H1 (cell line): ENCODE measurements around the gene TMED10. TPM values are rescaled to one million over a fixed set of nuclear protein-coding genes. Genes with fewer than 3 reads are reported as not detected.

Source experiments
- CTCF ChIA-PET: fragments of 300-600 bp; sonication (Branson Sonifier 250); formaldehyde crosslinking; loops from one replicate; lab custom pipeline; 2021; ENCODE audit not compliant: partially characterized antibody; lab: Charles Lee
- POLR2A ChIA-PET: fragments of 300-600 bp; sonication (Branson Sonifier 250); formaldehyde crosslinking; loops from one replicate; lab custom pipeline; 2021; ENCODE audit warnings: inconsistent platforms; ENCODE audit not compliant: partially characterized antibody; lab: Charles Lee
- DNase-seq, 2 experiments: peaks; one replicate each; pipeline versions ENCODE4 v3.0.0 to v3.0.0-alpha.2; 2010 to 2022; ENCODE audit warnings: low spot score in 2 of 2, low read depth in 1 of 2, mixed read lengths in 1 of 2
- FAIRE-seq: peaks from 2 replicates; lab custom pipeline; 2011; peaks lifted over from hg19 to GRCh38; lab: Jason Lieb, UNC
- H2AFZ ChIP-seq: 2 replicates; pipeline ENCODE4 v1.8.1; 2012; ENCODE audit warnings: low read length, inconsistent platforms
- H2AK5ac ChIP-seq: 2 replicates; pipeline ENCODE4 v1.6.1; 2013; ENCODE audit warnings: low read depth, low read length
- H2BK120ac ChIP-seq: replicated peaks from 2 replicates; pipeline ENCODE3; 2013; ENCODE audit warnings: low read depth, low read length, inconsistent platforms
- H2BK12ac ChIP-seq: 2 replicates; pipeline ENCODE4 v1.6.1; 2013; ENCODE audit warnings: low read depth, low read length
- H2BK15ac ChIP-seq: 2 replicates; pipeline ENCODE4 v1.6.1; 2013; ENCODE audit warnings: low read length
- H2BK20ac ChIP-seq: 2 replicates; pipeline ENCODE4 v1.6.1; 2013; ENCODE audit warnings: low read length
- H2BK5ac ChIP-seq: 2 replicates; pipeline ENCODE4 v1.6.1; 2013; ENCODE audit warnings: low read depth, low read length
- H3K14ac ChIP-seq: 2 replicates; pipeline ENCODE4 v1.6.1; 2013; ENCODE audit warnings: inconsistent platforms; ENCODE audit not compliant: insufficient read length
- H3K18ac ChIP-seq: 2 replicates; pipeline ENCODE4 v1.6.1; 2013; ENCODE audit warnings: low read length; ENCODE audit errors: extremely low read depth
- H3K23ac ChIP-seq: 2 replicates; pipeline ENCODE4 v1.6.1; 2013; ENCODE audit warnings: inconsistent platforms; ENCODE audit not compliant: insufficient read length
- H3K23me2 ChIP-seq: 2 replicates; pipeline ENCODE4 v1.6.1; 2013; ENCODE audit warnings: low read depth, low read length
- H3K27ac ChIP-seq: 2 replicates; pipeline ENCODE4 v1.6.1; 2011; ENCODE audit warnings: low read depth, low read length, inconsistent platforms
- H3K27me3 ChIP-seq, 4 experiments: replicated peaks in 1 of 4; 1 replicate in 1 of 4; 2 replicates in 3 of 4; pipeline versions ENCODE4 v1.6.1 to v1.8.1; 2011 to 2013; ENCODE audit warnings: low read length in 3 of 4, mild to moderate bottlenecking in 3 of 4, inconsistent platforms in 2 of 4, mixed read lengths in 2 of 4, moderate library complexity in 1 of 4; ENCODE audit not compliant: control insufficient read depth in 3 of 4, insufficient read depth in 3 of 4; ENCODE audit errors: extremely low read depth in 1 of 4
- H3K36me3 ChIP-seq, 4 experiments: 2 replicates each; pipeline versions ENCODE4 v1.6.1 to v1.8.1; 2011 to 2013; ENCODE audit warnings: mild to moderate bottlenecking in 4 of 4, low read length in 3 of 4, moderate library complexity in 2 of 4, control low read depth in 1 of 4, inconsistent platforms in 1 of 4; ENCODE audit not compliant: insufficient read depth in 4 of 4, control insufficient read depth in 2 of 4
- H3K4ac ChIP-seq: replicated peaks from 2 replicates; pipeline ENCODE3; 2013; ENCODE audit warnings: low read length, low read depth, mixed read lengths, inconsistent platforms; ENCODE audit not compliant: insufficient read length
- H3K4me1 ChIP-seq, 4 experiments: replicated peaks in 1 of 4; 1 replicate in 1 of 4; 2 replicates in 3 of 4; pipeline versions ENCODE4 v1.6.1 to v1.8.1; 2011 to 2013; ENCODE audit warnings: low read length in 3 of 4, inconsistent platforms in 2 of 4, mixed read lengths in 1 of 4; ENCODE audit not compliant: insufficient read depth in 4 of 4, control insufficient read depth in 3 of 4
- H3K4me2 ChIP-seq, 2 experiments: 2 replicates each; pipeline versions ENCODE4 v1.6.1 to v1.8.1; 2011 to 2013; ENCODE audit warnings: low read depth in 2 of 2, low read length in 2 of 2, control low read depth in 1 of 2, inconsistent platforms in 1 of 2, mild to moderate bottlenecking in 1 of 2; ENCODE audit not compliant: insufficient read depth in 1 of 2
- H3K4me3 ChIP-seq, 4 experiments: fragments of 200-600, 300-600 bp in 1 of 4; sonication (generic), shearing (Covaris generic), sonication (Bioruptor Twin) in 1 of 4; 2 replicates each; pipeline versions ENCODE4 v1.5.1 to v1.8.1; 2011 to 2016; ENCODE audit warnings: low read length in 4 of 4, low read depth in 3 of 4, control low read depth in 2 of 4, inconsistent platforms in 2 of 4, mild to moderate bottlenecking in 2 of 4, mixed read lengths in 1 of 4, moderate library complexity in 1 of 4; ENCODE audit not compliant: insufficient read depth in 2 of 4; ENCODE audit errors: extremely low read depth in 1 of 4
- H3K56ac ChIP-seq: replicated peaks from 2 replicates; pipeline ENCODE3; 2013; ENCODE audit warnings: low read depth, mild to moderate bottlenecking, mixed read lengths, low read length, inconsistent platforms; ENCODE audit not compliant: insufficient read length
- H3K79me1 ChIP-seq: 2 replicates; pipeline ENCODE4 v1.6.1; 2013; ENCODE audit warnings: low read depth, low read length, control low read depth
- H3K79me2 ChIP-seq, 2 experiments: 2 replicates each; pipeline versions ENCODE4 v1.6.1 to v1.8.1; 2012 to 2013; ENCODE audit warnings: low read length in 2 of 2, mild to moderate bottlenecking in 2 of 2, inconsistent platforms in 1 of 2; ENCODE audit not compliant: insufficient read depth in 2 of 2, control insufficient read depth in 1 of 2
- H3K9ac ChIP-seq, 4 experiments: replicated peaks in 1 of 4; 1 replicate in 1 of 4; 2 replicates in 3 of 4; pipeline versions ENCODE4 v1.6.1 to v1.8.1; 2011 to 2013; ENCODE audit warnings: low read depth in 3 of 4, low read length in 3 of 4, control low read depth in 2 of 4, mild to moderate bottlenecking in 2 of 4, moderate library complexity in 2 of 4, inconsistent platforms in 1 of 4; ENCODE audit errors: extremely low read depth in 1 of 4
- H3K9me3 ChIP-seq, 2 experiments: 2 replicates each; pipeline versions ENCODE4 v1.6.1 to v1.8.1; 2012 to 2013; ENCODE audit warnings: mild to moderate bottlenecking in 2 of 2, moderate library complexity in 2 of 2, control low read depth in 1 of 2, inconsistent platforms in 1 of 2, low read depth in 1 of 2, low read length in 1 of 2, mixed read lengths in 1 of 2; ENCODE audit not compliant: insufficient read depth in 2 of 2
- H4K20me1 ChIP-seq, 2 experiments: replicated peaks in 1 of 2; 2 replicates each; pipeline versions ENCODE3 to v1.8.1; 2011 to 2013; ENCODE audit warnings: inconsistent platforms in 2 of 2, low read length in 2 of 2, mild to moderate bottlenecking in 1 of 2; ENCODE audit not compliant: insufficient read depth in 2 of 2, control insufficient read depth in 1 of 2
- H4K5ac ChIP-seq: 2 replicates; pipeline ENCODE4 v1.6.1; 2013; ENCODE audit warnings: low read length, low read depth, mixed read lengths, inconsistent platforms; ENCODE audit not compliant: insufficient read length
- H4K8ac ChIP-seq: 2 replicates; pipeline ENCODE4 v1.8.0; 2013; ENCODE audit warnings: mild to moderate bottlenecking, moderate library complexity, low read length, inconsistent platforms; ENCODE audit not compliant: insufficient read depth; ENCODE audit errors: extremely low read depth
- H4K91ac ChIP-seq: replicated peaks from 2 replicates; pipeline ENCODE3; 2013; ENCODE audit warnings: low read length, mixed read lengths, inconsistent platforms; ENCODE audit not compliant: insufficient read length
- HDAC6 ChIP-seq: IDR thresholded peaks from one replicate; pipeline ENCODE4 v1.7.1; 2012; ENCODE audit warnings: low read depth, mild to moderate bottlenecking, inconsistent platforms, low read length, moderate library complexity
- POLR2AphosphoS5 ChIP-seq: IDR thresholded peaks from 2 replicates; pipeline ENCODE4 v1.6.1; 2011; ENCODE audit warnings: low read depth, low read length
- RFX5 ChIP-seq: IDR thresholded peaks from 2 replicates; pipeline ENCODE4 v1.6.1; 2011; ENCODE audit warnings: low read depth, low read length, improper control_type of control experiment, borderline replicate concordance
- WGBS, 2 experiments: shearing (Covaris generic) in 1 of 2; methylation state at CpG; one replicate each; pipeline versions ENCODE4 v1.1.6 to v1.1.7; 2013 to 2015; ENCODE audit warnings: low lambda C conversion rate in 2 of 2, mixed read lengths in 2 of 2, inconsistent platforms in 1 of 2, low coverage in 1 of 2, missing lambda C conversion rate in 1 of 2; ENCODE audit not compliant: insufficient replicate concordance in 2 of 2, insufficient coverage in 1 of 2, insufficient read length in 1 of 2; ENCODE audit errors: extremely low coverage in 1 of 2, missing lambda C conversion rate in 1 of 2; 5-methylcytosine and 5-hydroxymethylcytosine counted together
- polyA plus RNA-seq, 7 experiments: library from polyadenylated mRNA; depleted of rRNA in 3 of 7; stranded (reverse) in 5 of 7; unstranded in 2 of 7; fragments of >200 nt in 5 of 7; fragments of 200-250 nt in 2 of 7; gene quantifications; 1 replicate in 5 of 7; 2 replicates in 1 of 7; 4 replicates in 1 of 7; pipeline versions ENCODE4 v1.2.1 to v1.2.3, GENCODE V29; 2011 to 2013; ENCODE audit warnings: missing spikeins in 2 of 7, mixed read lengths in 2 of 7
- total RNA-seq: library from RNA; stranded (reverse); fragmentation: NEBNext Ultra II Directional; extraction: Animal tissue kit (Norgen Biotek cat#: 25700); gene quantifications from 2 replicates; pipeline ENCODE4 v1.2.1, GENCODE V29; 2021

TMED10 gene
- total and polyA plus RNA-seq, 2 of the 8 experiments (the other 6 are each of a cell fraction or from before 2014, with no cell fraction given), result 218 to 250 TPM

DNA sequence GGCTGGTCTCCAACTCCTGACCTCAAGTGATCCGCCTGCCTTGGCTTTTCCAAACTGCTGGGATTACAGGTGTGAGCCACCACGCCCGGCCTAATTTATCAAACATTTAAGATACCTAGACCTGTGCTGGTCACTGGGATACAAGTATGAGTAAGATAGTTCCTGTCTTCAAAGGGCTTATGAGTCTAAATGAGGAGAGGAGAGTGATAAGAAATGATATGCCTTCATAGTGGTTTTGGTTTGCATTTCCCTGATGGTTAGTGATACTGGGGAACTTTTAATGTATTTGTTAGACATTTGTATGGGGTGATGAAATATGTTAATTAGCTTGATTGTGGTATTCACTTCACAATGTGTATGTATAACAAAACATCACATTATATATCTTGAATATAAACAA is 21.2 kb downstream of the TMED10 start:
- Histone ChIP-seq H3K9me3 (no peaks in the 10 kb centered on the region), H4K20me1 (peaks cover 2 to 6% of the 10 kb centered on the region in 2 experiments), H3K23ac (no peak overlapping the region), H2AK5ac (no peak overlapping the region), H3K9ac (no peak overlapping the region), H3K4ac (no peak overlapping the region), H4K8ac (no peak overlapping the region), H2AFZ (no peak overlapping the region), H3K27me3 (no peaks in the 10 kb centered on the region), H3K79me2 (peaks cover 4 to 43% of the 10 kb centered on the region in 2 experiments; a peak in 3 of 4 replicates), H4K5ac (no peak overlapping the region), H3K4me3 (no peak overlapping the region), H3K23me2 (no peaks in the 10 kb centered on the region), H2BK12ac (no peak overlapping the region), H4K91ac (no peak overlapping the region), H3K27ac (no peak overlapping the region), H2BK20ac (no peak overlapping the region), H3K36me3 (peaks cover 0 to 5% (median 0%) of the 10 kb centered on the region in 4 experiments; a peak in 3 of 8 replicates), H2BK15ac (no peak overlapping the region), H3K79me1 (no peaks in the 10 kb centered on the region; the same call in 1 of the 2 replicates), H3K18ac (no peak overlapping the region), H2BK5ac (no peak overlapping the region), H3K56ac (no peak overlapping the region), H3K4me2 (no peak overlapping the region), H3K14ac (no peak overlapping the region), H2BK120ac (no peak overlapping the region), H3K4me1 (peaks cover 0 to 3% (median 0%) of the 10 kb centered on the region in 4 experiments; a peak in 3 of 7 replicates)
- TF ChIP-seq HDAC6, result no peak
- TF ChIP-seq RFX5, result no peak
- no peak for TF ChIP-seq POLR2AphosphoS5
- DNase-seq (no peak), FAIRE-seq (no peak)
- POLR2A ChIA-PET, result no interaction called here
- WGBS, 2 experiments, result 98% methylated on average over 3 of the region's 3 CpGs; no CpG with 5 or more reads in 1 of the 2 experiments
- CTCF ChIA-PET, result interaction anchor here (0.6 to 3.7 kb wide), 3 partner anchors 13 to 141 kb away, joined by 3 to 14 read pairs (median 4); no protein-coding TSS in a partner anchor
